Transverse colon (tissue), 3 donors: ENCODE results near the gene ABCG8.

Experiments used
- POLR2A ChIP-seq: fragments of 450-650 bp; IDR thresholded peaks from one replicate; pipeline ENCODE4 v1.6.1; 2016; ENCODE audit warnings: antibody characterized with exemption, mild to moderate bottlenecking, moderate library complexity
- TF ChIP-seq, protein P1 (sequence below), 5 experiments: fragments of 200-600 bp in 3 of 5; fragments of 450-650 bp in 2 of 5; sonication (generic) in 3 of 5; IDR thresholded peaks; 1 replicate in 2 of 5; 2 replicates in 3 of 5; pipeline ENCODE4 v1.5.1; 2016 to 2017; ENCODE audit warnings: antibody characterized with exemption in 5 of 5, inconsistent platforms in 3 of 5, mild to moderate bottlenecking in 2 of 5, moderate library complexity in 1 of 5

GRCh38 chr2:43791035-43791765 is 47.6 kb upstream of the ABCG8 start:
- TF ChIP-seq, protein P1, sequence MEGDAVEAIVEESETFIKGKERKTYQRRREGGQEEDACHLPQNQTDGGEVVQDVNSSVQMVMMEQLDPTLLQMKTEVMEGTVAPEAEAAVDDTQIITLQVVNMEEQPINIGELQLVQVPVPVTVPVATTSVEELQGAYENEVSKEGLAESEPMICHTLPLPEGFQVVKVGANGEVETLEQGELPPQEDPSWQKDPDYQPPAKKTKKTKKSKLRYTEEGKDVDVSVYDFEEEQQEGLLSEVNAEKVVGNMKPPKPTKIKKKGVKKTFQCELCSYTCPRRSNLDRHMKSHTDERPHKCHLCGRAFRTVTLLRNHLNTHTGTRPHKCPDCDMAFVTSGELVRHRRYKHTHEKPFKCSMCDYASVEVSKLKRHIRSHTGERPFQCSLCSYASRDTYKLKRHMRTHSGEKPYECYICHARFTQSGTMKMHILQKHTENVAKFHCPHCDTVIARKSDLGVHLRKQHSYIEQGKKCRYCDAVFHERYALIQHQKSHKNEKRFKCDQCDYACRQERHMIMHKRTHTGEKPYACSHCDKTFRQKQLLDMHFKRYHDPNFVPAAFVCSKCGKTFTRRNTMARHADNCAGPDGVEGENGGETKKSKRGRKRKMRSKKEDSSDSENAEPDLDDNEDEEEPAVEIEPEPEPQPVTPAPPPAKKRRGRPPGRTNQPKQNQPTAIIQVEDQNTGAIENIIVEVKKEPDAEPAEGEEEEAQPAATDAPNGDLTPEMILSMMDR (IDR thresholded peaks at IDR 0.05): no peak
- TF ChIP-seq POLR2A: no peak
